Fibroblast of mammary gland (primary cell): ENCODE results near the gene OSMR.

Source experiments
- DNase-seq: peaks from one replicate; pipeline ENCODE4 v3.0.0-alpha.2; 2010; ENCODE audit warnings: low read depth
- H3K4me3 ChIP-seq: 2 replicates; pipeline ENCODE4 v1.5.1; 2011; ENCODE audit warnings: low read depth, mild to moderate bottlenecking, low read length, moderate library complexity; ENCODE audit not compliant: control insufficient read depth
- CTCF ChIP-seq: conservative IDR thresholded peaks from 2 replicates; pipeline ENCODE4 v1.5.1; 2011; ENCODE audit warnings: low read depth, low read length, inconsistent platforms; ENCODE audit not compliant: control insufficient read depth, insufficient read depth

OSMR gene

GRCh38 chr5:38941912-38942311 lies 96.1 kb downstream of the OSMR start:
- no peak for DNase-seq
- no peak overlapping the region for H3K4me3 ChIP-seq
- TF ChIP-seq CTCF = no peak

GRCh38 chr5:38944282-38944681 lies 98.5 kb downstream of the OSMR start:
- H3K4me3 ChIP-seq = no peak overlapping the region
- no peak for DNase-seq
- no peak for TF ChIP-seq CTCF

DNA sequence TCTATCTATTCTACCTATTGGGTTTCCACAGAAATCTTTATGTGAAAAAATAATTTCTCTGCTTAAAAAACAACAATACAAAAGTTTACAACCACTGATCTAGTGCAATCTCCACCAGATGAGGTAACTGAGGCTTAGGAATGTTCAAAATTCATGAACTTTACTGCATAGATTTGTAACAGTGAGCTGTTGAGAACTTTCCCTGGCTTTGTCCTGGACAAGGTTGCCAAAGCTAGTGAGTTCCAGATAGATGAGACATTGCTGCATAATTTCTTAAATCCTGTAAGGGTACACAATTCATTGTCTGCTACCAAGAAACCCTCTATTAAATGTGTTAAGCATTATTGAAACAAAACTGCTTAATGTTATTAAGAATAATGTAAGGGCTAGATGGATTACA lies 102.7 kb downstream of the OSMR start:
- DNase-seq = peak; percentile 57
- TF ChIP-seq CTCF = no peak
- no peak overlapping the region for H3K4me3 ChIP-seq

DNA sequence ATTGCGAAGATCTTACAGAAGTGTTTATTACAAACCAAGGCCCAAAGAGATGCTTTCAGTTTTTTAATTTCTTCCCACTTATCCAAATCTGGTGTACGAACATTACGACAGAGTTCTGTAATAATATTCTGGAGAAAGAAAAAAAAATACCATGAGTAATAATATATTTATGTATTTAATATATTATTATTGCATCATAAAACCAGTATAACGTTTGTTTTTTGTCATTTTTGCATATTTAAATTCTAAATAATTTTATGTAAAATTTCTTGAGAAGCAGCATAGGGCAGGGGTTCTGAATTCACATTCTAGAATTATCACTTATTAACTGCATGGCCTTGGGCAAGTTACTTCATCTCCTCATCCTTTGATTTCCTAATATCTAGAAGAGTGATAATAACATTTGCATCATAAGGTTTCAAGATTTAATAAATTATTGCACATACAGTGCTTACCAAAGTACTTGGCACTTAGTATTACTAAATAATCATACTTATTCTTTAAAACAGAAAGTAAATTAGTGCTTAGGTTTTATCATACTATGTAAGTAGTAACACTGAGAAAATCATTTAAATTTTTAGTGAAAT lies 107.7 kb downstream of the OSMR start:
- DNase-seq = no peak
- no peak overlapping the region for H3K4me3 ChIP-seq
- TF ChIP-seq CTCF = no peak

DNA sequence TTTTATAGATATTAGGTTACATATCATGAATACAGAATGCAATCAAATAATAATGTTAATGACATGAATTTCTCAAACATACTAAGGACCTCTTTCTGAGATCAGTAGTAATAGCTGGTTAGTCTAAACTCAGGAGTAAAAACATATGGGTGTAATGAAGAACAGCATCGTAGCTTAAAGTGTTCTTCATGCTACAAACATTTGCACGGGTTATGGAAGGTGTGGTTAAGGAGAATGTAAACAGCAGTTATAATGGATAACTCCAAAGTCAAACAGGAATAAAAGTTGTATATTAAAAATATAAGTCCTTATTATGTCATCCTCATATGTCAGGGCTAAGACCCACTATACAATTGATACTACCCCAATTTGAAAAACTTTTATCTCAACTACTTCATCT lies 115.9 kb downstream of the OSMR start:
- no peak for DNase-seq
- no peak overlapping the region for H3K4me3 ChIP-seq
- no peak for TF ChIP-seq CTCF

- no peak for DNase-seq
- H3K4me3 ChIP-seq = no peak overlapping the region
- TF ChIP-seq CTCF = no peak
These were observed 122.9 kb downstream of the OSMR start for GRCh38 chr5:38968665-38969064.

DNA sequence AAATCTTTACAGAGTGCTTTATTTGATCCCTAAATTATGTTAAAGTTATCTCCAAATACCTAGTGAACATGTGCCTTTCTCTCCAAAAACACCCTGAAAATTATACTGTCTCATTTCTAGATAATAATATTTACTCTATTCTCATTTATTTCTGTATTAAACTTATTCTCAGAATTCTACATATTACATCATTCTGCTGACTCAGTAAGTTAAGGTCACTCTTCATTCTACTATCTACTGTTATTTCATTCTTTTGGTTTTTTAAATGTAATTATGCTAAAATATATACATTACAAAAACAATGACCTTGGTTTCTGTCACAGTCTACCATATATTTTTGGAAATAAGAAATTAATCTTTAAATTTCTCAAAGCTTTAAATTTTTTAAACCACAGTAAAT lies 132.2 kb downstream of the OSMR start:
- DNase-seq = no peak
- H3K4me3 ChIP-seq = no peak overlapping the region
- no peak for TF ChIP-seq CTCF
